ENCODE measurements around the gene STK33.

The STK33 gene

DNA sequence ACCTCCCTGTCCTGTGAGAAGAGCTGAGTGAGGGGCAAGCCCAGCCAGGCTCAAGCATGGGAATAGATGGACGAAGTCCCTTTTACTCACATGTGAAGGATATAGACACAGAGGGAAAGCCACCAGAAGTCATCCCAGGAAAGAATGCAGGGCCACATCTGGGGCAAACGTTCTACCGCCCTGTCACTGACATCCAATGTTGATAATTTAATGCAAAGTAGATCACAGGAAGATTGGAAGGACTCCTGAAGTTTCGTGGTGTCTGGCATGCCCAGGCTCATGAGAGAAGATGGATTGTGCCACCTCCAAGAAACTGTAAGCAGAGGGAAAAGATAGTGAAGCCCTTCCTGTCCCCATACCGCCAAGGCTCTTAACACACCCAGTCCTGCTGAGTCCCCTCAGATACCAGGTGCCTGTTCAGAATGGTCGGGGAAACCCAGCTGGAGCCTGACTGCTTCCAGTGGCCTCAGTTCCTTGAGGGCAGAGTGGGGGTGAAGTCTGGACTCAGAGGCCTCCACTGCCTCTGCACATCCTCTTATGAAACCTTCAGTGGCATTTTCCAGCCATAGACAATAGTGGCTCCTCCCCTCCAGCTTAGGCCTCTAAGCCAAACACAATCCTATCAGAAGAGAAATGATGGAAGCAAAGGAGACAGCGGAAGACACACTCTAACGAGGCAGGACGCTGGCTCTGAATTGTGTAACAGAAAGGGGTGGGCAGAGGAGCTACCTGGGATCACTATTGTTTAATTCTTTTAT lies 7.5 kb upstream of the STK33 start:
- no peak for DNase-seq

DNA sequence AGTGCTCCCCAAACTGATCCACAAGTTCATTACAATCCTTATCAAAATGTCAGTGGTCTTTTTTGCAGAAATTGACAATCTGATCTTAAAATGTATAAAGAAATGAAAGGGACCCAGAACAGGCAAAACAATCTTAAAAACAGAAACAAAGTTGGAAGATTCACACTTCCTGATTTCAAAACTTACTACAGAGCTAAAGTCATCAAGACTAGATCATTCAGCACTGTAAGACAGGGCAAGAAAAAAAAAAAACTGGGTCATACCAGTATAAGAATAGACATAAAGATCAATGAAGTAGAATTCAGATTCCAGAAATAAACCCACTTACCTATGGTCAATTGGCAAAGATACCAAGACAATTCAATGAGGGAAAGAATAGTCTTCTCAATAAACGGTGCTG lies 4.5 kb upstream of the STK33 start:
- no peak for DNase-seq

DNA sequence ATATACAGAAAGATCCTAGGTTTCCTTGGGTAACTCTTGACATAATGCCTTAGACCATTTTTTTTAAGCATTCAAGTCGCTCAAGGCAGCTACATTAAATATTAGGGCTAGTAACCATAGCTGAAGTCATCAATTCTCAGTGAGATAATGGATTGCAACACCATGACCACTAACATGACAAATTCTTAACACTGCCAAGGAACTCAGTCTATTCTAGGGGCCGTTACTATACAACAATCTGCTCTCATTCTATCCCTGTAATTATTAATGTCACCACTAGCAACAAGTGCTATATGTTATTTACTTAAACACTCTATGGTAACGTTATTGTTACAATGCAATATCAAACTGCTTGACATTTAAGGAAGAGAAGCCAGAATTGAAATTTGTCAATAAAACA lies 3.2 kb upstream of the STK33 start:
- no peak for DNase-seq

DNA sequence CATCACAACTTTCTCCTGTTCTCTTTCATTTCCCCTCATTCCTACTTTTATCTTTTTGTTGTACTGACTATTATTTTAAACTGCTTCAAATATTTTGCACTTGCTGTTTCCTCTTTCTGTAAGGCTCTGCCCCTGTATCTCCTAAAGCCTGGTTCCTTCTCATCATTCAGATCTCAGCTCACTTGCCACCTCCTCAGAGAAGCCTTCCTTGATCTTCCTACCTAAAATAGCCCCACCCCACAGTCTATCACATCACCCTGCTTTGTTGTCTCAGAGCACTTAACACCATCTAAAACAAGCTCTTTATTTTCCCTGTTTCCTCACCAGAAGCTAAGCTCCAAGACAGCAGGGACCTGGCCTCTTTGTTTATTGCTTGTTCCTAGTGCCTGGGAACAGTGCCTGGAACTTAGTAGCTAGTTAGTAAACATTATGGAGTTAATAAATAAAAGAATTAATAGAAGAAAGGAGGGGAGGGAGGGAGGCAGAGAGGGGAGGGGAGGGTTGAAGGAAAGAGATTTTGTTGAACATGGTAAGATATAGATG lies 2.5 kb upstream of the STK33 start:
- no peak for DNase-seq

- peak in 1 of 2 experiments; percentile 20 for DNase-seq
Measured at GRCh38 chr11:8593455-8593854, 573 bp downstream of the STK33 start.

DNA sequence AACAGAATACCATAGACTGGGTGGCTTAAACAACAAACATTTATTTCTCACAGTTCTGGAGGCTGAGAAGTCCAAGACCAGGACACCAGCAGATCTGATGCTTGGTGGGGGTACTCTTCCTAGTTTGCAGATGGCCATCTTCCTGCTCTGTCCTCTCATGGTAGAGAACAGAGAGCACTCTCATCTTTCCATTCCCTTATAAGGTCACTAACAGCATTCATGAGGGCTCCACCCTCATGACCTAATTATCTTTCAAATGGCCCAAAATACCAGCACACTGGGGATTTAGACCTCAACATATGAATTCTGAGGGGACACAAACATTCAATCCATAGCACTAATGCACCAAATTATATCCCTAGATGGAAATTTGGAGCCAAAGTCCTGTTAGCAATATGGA lies 6.1 kb downstream of the STK33 start:
- DNase-seq = no peak

GRCh38 chr11:8586805-8587204 lies 7.2 kb downstream of the STK33 start:
- DNase-seq = no peak

DNA sequence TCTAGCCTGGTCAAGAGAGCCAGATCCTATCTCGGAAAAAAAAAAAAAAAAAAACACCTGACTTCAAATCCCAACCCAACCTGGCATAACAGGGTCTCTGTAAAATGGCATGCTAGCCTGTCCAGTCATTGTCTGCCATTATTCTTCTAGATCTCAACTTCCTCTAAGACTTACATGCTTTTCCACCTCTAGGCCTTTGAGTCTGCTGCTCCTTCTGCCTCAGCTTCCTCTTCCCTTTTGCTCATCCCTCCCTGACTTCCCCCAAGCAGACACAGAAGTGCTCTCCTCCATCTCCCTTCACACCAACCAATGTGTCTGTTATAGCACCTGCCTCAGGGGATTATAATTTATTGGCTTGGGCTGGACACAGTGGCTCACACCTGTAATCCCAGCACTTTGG lies 7.8 kb downstream of the STK33 start:
- no peak for DNase-seq

DNA sequence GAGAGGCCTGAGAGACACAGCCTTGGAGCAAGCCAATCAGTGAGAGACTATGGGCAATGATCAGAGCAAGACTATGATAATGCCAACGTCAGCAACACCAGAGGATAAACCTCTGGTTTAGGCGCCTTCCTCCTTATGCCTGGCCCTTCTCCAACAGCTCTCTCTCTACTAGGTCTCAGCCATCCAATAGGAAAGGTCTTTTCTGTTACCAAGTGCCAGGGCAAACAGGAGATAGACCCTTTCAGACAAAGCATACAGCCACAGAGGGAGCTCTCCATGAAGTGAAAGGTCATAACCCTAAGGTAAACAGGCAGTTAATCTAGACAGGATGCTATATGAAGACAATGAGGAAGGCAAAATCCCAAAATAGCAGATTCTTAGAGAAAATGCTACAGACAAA lies 9.5 kb downstream of the STK33 start:
- DNase-seq = no peak

GRCh38 chr11:8584082-8584481 lies 9.9 kb downstream of the STK33 start:
- DNase-seq = no peak

GRCh38 chr11:8581300-8581699 lies 12.7 kb downstream of the STK33 start:
- DNase-seq = no peak

DNA sequence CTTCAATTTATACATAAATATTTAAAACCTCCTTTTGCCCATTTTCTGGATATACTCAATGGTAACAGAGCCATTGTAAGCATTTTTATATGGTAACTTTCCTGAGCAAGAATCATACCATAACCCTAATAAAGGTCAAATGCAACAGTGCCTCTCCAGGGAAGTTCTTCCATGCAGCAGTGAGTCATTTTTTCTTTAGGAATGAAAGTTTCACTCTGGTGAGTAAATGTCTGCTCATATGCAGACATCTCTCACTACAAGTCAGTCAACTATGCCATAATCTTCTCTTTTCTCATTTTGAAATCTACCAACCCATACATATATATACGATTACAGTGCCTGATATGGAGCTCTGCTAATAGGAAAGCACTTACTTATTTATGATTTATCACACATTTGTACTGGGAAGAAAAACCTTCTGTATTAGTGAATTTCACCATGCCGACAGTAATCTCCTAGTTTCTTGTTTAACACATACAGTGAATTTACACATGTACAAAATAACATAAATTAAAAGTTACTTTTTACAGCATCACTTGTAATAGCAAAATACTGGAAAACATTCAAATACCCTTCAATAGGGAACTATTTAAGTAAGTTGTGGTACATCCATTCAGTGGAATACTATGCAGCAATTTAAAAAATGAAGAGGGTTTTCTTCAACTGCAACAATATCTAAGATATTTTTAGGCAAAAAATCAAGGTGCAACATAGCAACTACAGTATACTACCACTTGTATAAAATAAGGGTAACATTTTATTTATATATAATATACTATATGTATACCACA lies 16.0 kb downstream of the STK33 start:
- DNase-seq = no peak

DNA sequence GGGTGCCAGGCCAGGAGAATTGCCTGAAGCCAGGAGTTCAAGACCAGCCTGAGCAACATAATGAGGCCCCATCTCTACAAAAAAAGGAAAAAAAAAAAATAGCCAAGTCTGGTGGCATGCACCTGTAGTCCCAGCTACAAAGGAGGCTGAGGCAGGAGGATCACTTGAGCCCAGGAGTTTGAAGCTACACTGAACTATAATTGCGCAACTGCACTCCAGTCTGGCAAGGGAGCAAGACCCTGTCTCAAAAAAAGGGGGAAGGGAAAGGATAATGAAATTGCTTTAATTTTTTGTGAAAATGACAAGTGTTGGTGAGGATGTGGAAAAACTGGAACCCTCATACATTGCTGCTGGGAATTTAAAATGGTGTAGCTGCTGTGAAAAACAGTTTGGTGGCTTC lies 19.2 kb downstream of the STK33 start:
- DNase-seq = no peak

- DNase-seq = no peak
Measured at GRCh38 chr11:8573777-8574176, 20.3 kb downstream of the STK33 start.

GRCh38 chr11:8567602-8568198 lies 26.3 kb downstream of the STK33 start:
- no peak for DNase-seq

- DNase-seq = peak; percentile 25 to 82
Measured at GRCh38 chr11:8566613-8567210, 27.3 kb downstream of the STK33 start.

- DNase-seq = no peak
Measured at GRCh38 chr11:8564526-8564925, 29.5 kb downstream of the STK33 start.

GRCh38 chr11:8561461-8561860 lies 32.6 kb downstream of the STK33 start:
- no peak for DNase-seq

DNA sequence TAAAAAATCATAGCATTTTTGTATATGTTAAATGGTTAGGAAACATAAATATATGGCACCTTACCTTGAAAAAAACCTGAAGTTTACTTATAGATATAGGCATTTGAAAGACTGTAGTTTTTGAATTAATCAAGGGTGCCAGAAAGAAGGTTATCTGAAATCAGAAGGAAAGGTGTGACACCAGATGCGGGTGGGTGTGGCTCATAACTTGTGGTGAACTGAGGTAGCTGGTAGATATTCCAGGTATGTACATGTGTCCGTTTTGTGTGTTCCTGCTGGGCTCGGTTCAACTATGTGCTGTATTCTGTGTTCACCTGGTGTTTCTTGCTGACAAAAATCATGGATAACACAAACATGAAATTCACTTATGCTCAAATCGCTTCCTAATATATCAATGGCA lies 35.6 kb downstream of the STK33 start:
- no peak for DNase-seq

DNA sequence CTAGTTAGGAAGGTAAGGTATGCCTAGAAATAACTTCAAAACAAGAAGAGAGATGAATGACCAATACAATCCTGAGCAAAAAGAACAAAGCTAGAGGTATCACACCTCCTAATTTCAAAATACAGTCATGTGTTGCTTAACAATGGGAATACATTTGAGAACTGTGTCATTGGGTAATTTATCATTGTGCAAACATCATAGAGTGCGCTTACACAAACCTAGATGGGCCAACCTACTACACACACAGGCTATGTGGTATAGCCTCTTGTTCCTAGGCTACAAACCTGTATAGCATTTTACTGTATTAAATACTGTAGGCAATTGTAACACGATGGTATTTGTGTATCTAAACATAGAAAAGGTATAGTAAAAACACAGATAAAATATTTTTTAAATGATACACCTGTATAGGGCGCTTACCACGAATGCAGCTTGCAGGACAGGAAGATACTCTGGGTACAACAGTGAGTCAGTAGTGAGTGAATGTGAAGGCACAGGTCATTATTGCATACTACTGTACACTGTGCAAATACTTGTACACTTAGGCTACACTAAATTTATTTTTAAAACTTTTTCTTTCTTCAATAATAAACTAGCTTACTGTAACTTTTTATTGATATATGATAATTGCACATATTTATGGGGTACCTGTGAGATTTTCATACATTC lies 48.2 kb downstream of the STK33 start:
- no peak for DNase-seq

GRCh38 chr11:8544807-8545206 lies 49.2 kb downstream of the STK33 start:
- no peak for DNase-seq

DNA sequence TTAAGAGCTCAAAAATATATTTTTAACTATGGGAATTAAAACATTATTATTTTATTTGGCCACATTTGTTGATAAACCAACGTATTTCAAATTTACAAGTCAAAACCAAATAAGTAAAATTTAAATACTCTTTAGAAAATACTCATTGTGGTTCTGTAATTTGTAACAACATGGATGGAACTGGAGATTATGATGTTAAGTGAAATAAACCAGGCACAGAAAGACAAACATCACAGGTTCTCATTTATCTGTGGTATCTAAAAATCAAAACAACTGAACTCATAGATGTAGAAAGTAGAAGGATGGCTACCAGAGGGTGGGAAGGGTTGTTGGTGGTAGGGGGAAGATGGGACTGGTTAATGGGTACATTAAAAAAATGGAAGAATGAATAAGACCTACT lies 50.8 kb downstream of the STK33 start:
- no peak for DNase-seq

GRCh38 chr11:8541448-8541847 lies 52.6 kb downstream of the STK33 start:
- no peak for DNase-seq

Data from NCI-H526 (cell line).